Right lobe of liver (tissue), 6 donors: Measurements from ENCODE around the gene DCAF17. TPM values are rescaled to one million over a fixed set of nuclear protein-coding genes. Genes with fewer than 3 reads are reported as not detected.
A peak's percentile ranks its signal among the peaks of the same experiment; 100 is the strongest.

Experiments
- ATAC-seq, 4 donors: fragments of 200-7000 bp; cut with Tn5 transposase; one replicate each; pipeline ENCODE4 v1.9.1; 2020; ENCODE audit warnings: mild to moderate bottlenecking in 4 of 4, moderate library complexity in 4 of 4
- DNase-seq, 3 donors: peaks; one replicate each; pipeline ENCODE4 v3.0.0-alpha.2; 2020
- H3K27ac ChIP-seq, 3 donors: fragments of 200-600 bp; one replicate each; pipeline ENCODE4 v1.8.0; 2022
- H3K27me3 ChIP-seq, 2 donors: fragments of 200-600 bp; one replicate each; pipeline ENCODE4 v1.8.0; 2022
- H3K36me3 ChIP-seq, 4 donors: fragments of 200-600 bp; sonication (generic) in 1 of 4; one replicate each; pipeline versions ENCODE4 v1.5.1 to v1.8.0; 2017 to 2022; ENCODE audit warnings: control low read depth in 1 of 4
- H3K4me1 ChIP-seq, 4 donors: fragments of 200-600 bp; sonication (generic) in 1 of 4; one replicate each; pipeline versions ENCODE4 v1.5.1 to v1.8.0; 2017 to 2022; ENCODE audit warnings: control low read depth in 1 of 4
- H3K4me3 ChIP-seq, 3 donors: fragments of 200-600 bp; one replicate each; pipeline ENCODE4 v1.8.0; 2022
- H3K9me3 ChIP-seq, 4 donors: fragments of 200-600 bp; sonication (generic) in 1 of 4; one replicate each; pipeline versions ENCODE4 v1.5.1 to v1.8.0; 2017 to 2022; ENCODE audit warnings: control low read depth in 1 of 4
- CTCF ChIP-seq, 4 donors: fragments of 200-600 bp in 3 of 4; fragments of 450-650 bp in 1 of 4; IDR thresholded peaks; one replicate each; pipeline versions ENCODE4 v1.5.1 to v1.8.0; 2016 to 2022; ENCODE audit warnings: antibody characterized with exemption in 4 of 4, mild to moderate bottlenecking in 2 of 4
- POLR2A ChIP-seq: fragments of 450-650 bp; IDR thresholded peaks from one replicate; pipeline ENCODE4 v1.6.1; 2017; ENCODE audit warnings: antibody characterized with exemption, mild to moderate bottlenecking
- WGBS: methylation state at CpG from one replicate; pipeline ENCODE4 v1.1.6; 2018; ENCODE audit warnings: low coverage, low lambda C conversion rate; ENCODE audit not compliant: insufficient coverage; ENCODE audit errors: missing lambda C conversion rate; 5-methylcytosine and 5-hydroxymethylcytosine counted together
- intact Hi-C, 2 donors: fragments of 100-400 bp; cut with DNase I; formaldehyde crosslinking; loops; one replicate each; pipeline versions ENCODE4 v1.11.2 to v1.14.1; 2022
- total RNA-seq, 6 experiments: library from RNA; depleted of rRNA in 2 of 6; stranded (reverse); fragments of >200 nt in 2 of 6; fragmentation: NEBNext Ultra II Directional in 3 of 6; extraction: Animal tissue kit (Norgen Biotek cat#: 25700) in 3 of 6; gene quantifications; one replicate each; pipeline versions ENCODE4 v1.1.0 to v1.2.4, GENCODE V29; 2016 to 2023
- donor health status: DM: no; HTN: yes; CAD: no.
- donor health status: DM: no; HTN: no; CAD: no.
- donor health status: DM: no; HTN: no; CAD: no.
- donor health status: DM: no; HTN: yes; CAD: no.
- donor health status: DM: no; HTN: yes; CAD: no.

Gene DCAF17
- total RNA-seq, 6 experiments from 2014 or later = 5.5 to 8.1 (median 6.9) TPM

GRCh38 chr2:171452773-171453172, 18.7 kb downstream of the DCAF17 start:
- Histone ChIP-seq H3K4me1 (no peaks in the 10 kb centered on the region), H3K9me3 (no peaks in the 10 kb centered on the region), H3K4me3 (no peak overlapping the region), H3K36me3 (peaks cover 0 to 27% (median 11%) of the 10 kb centered on the region in 4 donors), H3K27me3 (no peaks in the 10 kb centered on the region), H3K27ac (no peak overlapping the region)
- TF ChIP-seq POLR2A (no peak), CTCF (IDR thresholded peaks at IDR 0.05) (no peak)
- 92% methylated on average over 4 of the region's 4 CpGs for WGBS
- intact Hi-C loops = no loop called here
- DNase-seq (no peak), ATAC-seq (no peak)

GRCh38 chr2:171459498-171459897, 25.5 kb downstream of the DCAF17 start:
- ATAC-seq (no peak), DNase-seq (no peak)
- intact Hi-C loops = no loop called here
- H3K4me1 ChIP-seq = no peaks in the 10 kb centered on the region
- H3K27me3 ChIP-seq = no peaks in the 10 kb centered on the region
- no peaks in the 10 kb centered on the region for H3K36me3 ChIP-seq
- TF ChIP-seq CTCF (IDR thresholded peaks at IDR 0.05) (no peak), POLR2A (no peak)
- no peak overlapping the region for H3K27ac ChIP-seq
- H3K9me3 ChIP-seq = no peaks in the 10 kb centered on the region
- no peak overlapping the region for H3K4me3 ChIP-seq

GRCh38 chr2:171460537-171460936, 26.5 kb downstream of the DCAF17 start:
- peak in 3 of 4 donors; percentile 48 to 63 (median 51) for ATAC-seq
- TF ChIP-seq CTCF (IDR thresholded peaks at IDR 0.05) = no peak
- TF ChIP-seq POLR2A = no peak

GRCh38 chr2:171469176-171469575, 35.1 kb downstream of the DCAF17 start:
- Histone ChIP-seq H3K27me3 (no peaks in the 10 kb centered on the region), H3K27ac (no peak overlapping the region), H3K9me3 (no peaks in the 10 kb centered on the region), H3K4me3 (no peak overlapping the region), H3K4me1 (no peaks in the 10 kb centered on the region), H3K36me3 (peaks cover 0 to 9% (median 1%) of the 10 kb centered on the region in 4 donors)
- DNase-seq (no peak), ATAC-seq (no peak)
- no peak for TF ChIP-seq CTCF (IDR thresholded peaks at IDR 0.05)
- no peak for TF ChIP-seq POLR2A
- WGBS = 89% methylated on average over 4 of the region's 4 CpGs
- intact Hi-C loops = no loop called here

More at GRCh38 chr2:171460537-171460936, 26.5 kb downstream of the DCAF17 start:
- no peaks in the 10 kb centered on the region for H3K36me3 ChIP-seq
- H3K4me3 ChIP-seq = no peak overlapping the region
- H3K4me1 ChIP-seq = no peaks in the 10 kb centered on the region
- H3K27ac ChIP-seq = no peak overlapping the region
- H3K27me3 ChIP-seq = no peaks in the 10 kb centered on the region
- no peak for DNase-seq
- no peaks in the 10 kb centered on the region for H3K9me3 ChIP-seq
- 53% methylated on average over 1 of the region's 1 CpG for WGBS
- intact Hi-C loops = no loop called here

- Histone ChIP-seq H3K36me3 (peaks cover 0 to 9% (median 1%) of the 10 kb centered on the region in 4 donors), H3K4me3 (no peak overlapping the region), H3K27ac (no peak overlapping the region), H3K27me3 (no peaks in the 10 kb centered on the region), H3K9me3 (no peaks in the 10 kb centered on the region), H3K4me1 (no peaks in the 10 kb centered on the region)
- intact Hi-C loops = no loop called here
- TF ChIP-seq POLR2A = no peak
- no peak for TF ChIP-seq CTCF (IDR thresholded peaks at IDR 0.05)
- WGBS = 84% methylated on average over 5 of the region's 5 CpGs
- DNase-seq (no peak), ATAC-seq (no peak)
These were observed 36.1 kb downstream of the DCAF17 start for GRCh38 chr2:171470129-171470528.
